ENCODE results near the gene SLC13A2.

- no peak for TF ChIP-seq POLR2AphosphoS5 (IDR thresholded peaks at IDR 0.05; ENCODE audit: low read depth, low read length)
- no peak for TF ChIP-seq RAD21 (IDR thresholded peaks at IDR 0.05; ENCODE audit: low read depth)
- no peak for TF ChIP-seq CTCF (IDR thresholded peaks at IDR 0.05 in 2 of 3, conservative IDR thresholded peaks at IDR 0.05 in 1 of 3; ENCODE audit: borderline replicate concordance in 1 of 3, insufficient read depth in 1 of 3, low read depth in 2 of 3, low read length in 2 of 3)
- no peak for TF ChIP-seq ZNF274 (IDR thresholded peaks at IDR 0.05; ENCODE audit: low read depth, low read length)
- TF ChIP-seq POLR2A (IDR thresholded peaks at IDR 0.05; ENCODE audit: borderline replicate concordance, extremely low read depth, insufficient read depth, insufficient read length) = no peak
- TF ChIP-seq SIN3A (IDR thresholded peaks at IDR 0.05; ENCODE audit: low read depth) = no peak
- no peak for TF ChIP-seq REST (IDR thresholded peaks at IDR 0.05; ENCODE audit: low read depth)
- no peak for TF ChIP-seq MAX (IDR thresholded peaks at IDR 0.05)
- no peak for TF ChIP-seq EZH2phosphoT487 (IDR thresholded peaks at IDR 0.05; ENCODE audit: borderline replicate concordance)
- TF ChIP-seq SRF (IDR thresholded peaks at IDR 0.05; ENCODE audit: low read depth) = no peak
- TF ChIP-seq EZH2 (IDR thresholded peaks at IDR 0.05) = no peak
These were observed 47.2 kb downstream of the SLC13A2 start for GRCh38 chr17:28520687-28521086.

Data from HCT116 (cell line).